SU-DHL-6 (cell line): ENCODE measurements around the gene NETO1.

Experiments
- CTCF ChIP-seq: fragments of 200-600 bp; sonication (generic); IDR thresholded peaks from one replicate; pipeline ENCODE4 v1.5.1; 2017; ENCODE audit warnings: antibody characterized with exemption, mild to moderate bottlenecking, low read length, moderate library complexity; ENCODE audit not compliant: insufficient read depth, poor library complexity, severe bottlenecking
- EZH2phosphoT487 ChIP-seq: fragments of 200-600 bp; sonication (generic), shearing (Covaris generic); conservative IDR thresholded peaks from 2 replicates; pipeline ENCODE4 v1.6.1; 2018; ENCODE audit warnings: mild to moderate bottlenecking, antibody characterized with exemption, low read length, moderate library complexity, mixed read lengths

GRCh38 chr18:72768681-72769229 lies 99.0 kb downstream of the NETO1 start:
- no peak for TF ChIP-seq CTCF
- no peak for TF ChIP-seq EZH2phosphoT487
